B cell (primary cell): Measurements from ENCODE around the gene LRRC43. TPM values are rescaled to one million over a fixed set of nuclear protein-coding genes. Genes with fewer than 3 reads are reported as not detected.

Experiments used
- ATAC-seq: fragments of 200-7000 bp; cut with Tn5 transposase; one replicate; pipeline ENCODE4 v1.10.0; 2021; ENCODE audit warnings: low read depth, mild to moderate bottlenecking, moderate number of reproducible peaks, moderate library complexity
- CTCF ChIA-PET: fragments of 350-600 bp; sonication (Branson Sonifier 250); formaldehyde crosslinking; loops from one replicate; lab custom pipeline; 2021; ENCODE audit warnings: antibody characterized with exemption, inconsistent platforms; lab: Charles Lee
- POLR2A ChIA-PET: fragments of 350-600 bp; sonication (Branson Sonifier 250); formaldehyde crosslinking; loops from one replicate; lab custom pipeline; 2021; ENCODE audit warnings: antibody characterized with exemption; lab: Charles Lee
- DNase-seq: peaks from one replicate; pipeline ENCODE4 v3.0.0; 2013
- H2AFZ ChIP-seq: 2 replicates; pipeline ENCODE4 v1.6.1; 2012; ENCODE audit warnings: mild to moderate bottlenecking, low read depth, low read length; ENCODE audit not compliant: insufficient read depth, poor library complexity, severe bottlenecking
- H3K27ac ChIP-seq, 2 donors: 1 replicate in 1 of 2; 2 replicates in 1 of 2; pipeline ENCODE4 v1.5.1; 2012 to 2013; ENCODE audit warnings: low read length in 2 of 2, mild to moderate bottlenecking in 2 of 2, moderate library complexity in 1 of 2
- H3K27me3 ChIP-seq, 4 experiments: fragments of 200-600 bp in 1 of 4; sonication (generic) in 1 of 4; replicated peaks in 1 of 4; 1 replicate in 2 of 4; 2 replicates in 2 of 4; pipeline versions ENCODE4 v1.6.1 to v1.7.0; 2013 to 2016; ENCODE audit warnings: low read length in 3 of 4, mild to moderate bottlenecking in 2 of 4, mixed read lengths in 1 of 4, moderate library complexity in 1 of 4; ENCODE audit not compliant: insufficient read depth in 4 of 4, control insufficient read depth in 3 of 4; ENCODE audit errors: control extremely low read depth in 1 of 4
- H3K36me3 ChIP-seq, 2 experiments: replicated peaks in 1 of 2; 1 replicate in 1 of 2; 2 replicates in 1 of 2; pipeline versions ENCODE4 v1.6.1 to v1.7.1; 2013; ENCODE audit warnings: low read length in 1 of 2; ENCODE audit not compliant: insufficient read depth in 2 of 2, control insufficient read depth in 1 of 2; ENCODE audit errors: control extremely low read depth in 1 of 2, extremely low read depth in 1 of 2
- H3K4me1 ChIP-seq, 2 donors: fragments of 200-600 bp in 1 of 2; sonication (generic) in 1 of 2; 1 replicate in 1 of 2; 2 replicates in 1 of 2; pipeline versions ENCODE4 v1.5.1 to v1.6.1; 2013 to 2017; ENCODE audit warnings: low read length in 2 of 2; ENCODE audit not compliant: control insufficient read depth in 2 of 2, insufficient read depth in 2 of 2
- H3K4me2 ChIP-seq: replicated peaks from 2 replicates; pipeline ENCODE3; 2012; ENCODE audit warnings: mild to moderate bottlenecking, low read depth, low read length; ENCODE audit not compliant: poor library complexity, severe bottlenecking
- H3K4me3 ChIP-seq, 5 experiments: fragments of 200-600 bp in 1 of 5; sonication (generic) in 1 of 5; 1 replicate in 3 of 5; 2 replicates in 2 of 5; pipeline versions ENCODE4 v1.5.1 to v1.7.0; 2011 to 2016; ENCODE audit warnings: low read length in 4 of 5, mild to moderate bottlenecking in 4 of 5, low read depth in 2 of 5, control low read depth in 1 of 5, moderate library complexity in 1 of 5; ENCODE audit not compliant: insufficient read depth in 1 of 5; ENCODE audit errors: control extremely low read depth in 1 of 5, extremely low read depth in 1 of 5
- H3K79me2 ChIP-seq: fragments of 200-600 bp; sonication (generic); one replicate; pipeline ENCODE4 v1.6.0; 2016; ENCODE audit warnings: low read length; ENCODE audit not compliant: control insufficient read depth, insufficient read depth
- H3K9ac ChIP-seq: fragments of 200-600 bp; sonication (generic); 2 replicates; pipeline ENCODE4 v1.6.1; 2017; ENCODE audit warnings: mild to moderate bottlenecking, low read length, moderate library complexity
- H3K9me3 ChIP-seq, 3 donors: one replicate each; pipeline versions ENCODE4 v1.6.1 to v1.7.1; 2013; ENCODE audit warnings: low read length in 2 of 3; ENCODE audit not compliant: control insufficient read depth in 2 of 3, insufficient read depth in 1 of 3; ENCODE audit errors: control extremely low read depth in 1 of 3
- H4K20me1 ChIP-seq: 2 replicates; pipeline ENCODE4 v1.6.0; 2012; ENCODE audit warnings: mild to moderate bottlenecking, low read length; ENCODE audit not compliant: insufficient read depth, control insufficient read depth, poor library complexity, severe bottlenecking
- H3K27ac Mint-ChIP-seq: one replicate; pipeline ENCODE4 v1.8.0; 2021; ENCODE audit warnings: mixed read lengths
- H3K27me3 Mint-ChIP-seq: one replicate; pipeline ENCODE4 v1.8.0; 2021; ENCODE audit warnings: mixed read lengths
- H3K4me1 Mint-ChIP-seq: one replicate; pipeline ENCODE4 v1.8.0; 2021; ENCODE audit warnings: mixed read lengths
- H3K4me3 Mint-ChIP-seq: one replicate; pipeline ENCODE4 v1.8.0; 2021; ENCODE audit warnings: mixed read lengths
- H3K9me3 Mint-ChIP-seq: one replicate; pipeline ENCODE4 v1.8.0; 2022; ENCODE audit warnings: mixed read lengths; ENCODE audit not compliant: insufficient read depth
- CTCF ChIP-seq: fragments of 200-600 bp; IDR thresholded peaks from one replicate; pipeline ENCODE4 v1.8.0; 2022; ENCODE audit warnings: antibody characterized with exemption, mild to moderate bottlenecking
- EZH2 ChIP-seq: IDR thresholded peaks from 2 replicates; pipeline ENCODE4 v1.6.1; 2012; ENCODE audit warnings: borderline replicate concordance, low read depth, mild to moderate bottlenecking, moderate library complexity, low read length; ENCODE audit not compliant: insufficient read depth, poor library complexity, severe bottlenecking
- WGBS: methylation state at CpG from one replicate; pipeline ENCODE4 v1.1.5; 2013; ENCODE audit warnings: missing lambda C conversion rate; ENCODE audit not compliant: insufficient coverage; 5-methylcytosine and 5-hydroxymethylcytosine counted together
- intact Hi-C: fragments of 100-400 bp; cut with micrococcal nuclease; formaldehyde crosslinking; loops from one replicate; pipeline ENCODE4 v1.10.0; 2022
- polyA plus RNA-seq: library from polyadenylated mRNA; depleted of rRNA; stranded (reverse); fragments of >200 nt; gene quantifications from 2 replicates; pipeline ENCODE4 v1.2.3, GENCODE V29; 2012
- total RNA-seq, 2 donors: library from RNA; stranded (reverse); fragments of 120-200 nt in 1 of 2; gene quantifications; 1 replicate in 1 of 2; 2 replicates in 1 of 2; pipeline versions ENCODE4 v1.2.3 to v1.2.4, GENCODE V29; 2013 to 2022

Gene LRRC43
- total and polyA plus RNA-seq, 2 donors (not counting 1 experiment from before 2014, with no cell fraction given) = not detected

GRCh38 chr12:122226366-122227125 is 43.6 kb downstream of the LRRC43 start:
- CTCF ChIA-PET = interaction anchor here (0.6 kb wide), 1 partner anchor 335 kb away, joined by 3 read pairs; no protein-coding TSS in a partner anchor

More at GRCh38 chr12:122226366-122227125, 43.6 kb downstream of the LRRC43 start:
- peak overlapping the region; percentile 76 for H2AFZ ChIP-seq
- H3K9me3 ChIP-seq = no peaks in the 10 kb centered on the region
- no peak for TF ChIP-seq CTCF
- TF ChIP-seq EZH2 = no peak
- ATAC-seq (no peak), DNase-seq (no peak)
- intact Hi-C loops = loop anchor here (1.0 kb wide), 3 partner anchors 40 to 275 kb away; partner anchors contain the start of genes MLXIP and VPS33A
- Mint-ChIP-seq H3K27ac (peak overlapping the region; percentile 15), H3K4me3 (peak overlapping the region; percentile 94), H3K9me3 (no peaks in the 10 kb centered on the region), H3K27me3 (no peaks in the 10 kb centered on the region), H3K4me1 (peaks cover 34% of the 10 kb centered on the region)
- 9% methylated on average over 52 of the region's 55 CpGs for WGBS
- peak overlapping the region; percentile 23 to 66 (median 51) for H3K4me3 ChIP-seq
- H3K9ac ChIP-seq = peak overlapping the region; percentile 61
- H3K27ac ChIP-seq = peak overlapping the region in 1 of 2 donors; percentile 34
- peaks cover 39% of the 10 kb centered on the region for H3K79me2 ChIP-seq
- H3K4me1 ChIP-seq = peaks cover 19 to 21% of the 10 kb centered on the region in 2 donors
- POLR2A ChIA-PET = interaction anchor here (0.5 to 1.6 kb wide), 6 partner anchors 13 to 1541 kb away, joined by 3 to 10 read pairs (median 3); partner anchors contain the start of gene LRRC43
- peak overlapping the region; percentile 96 for H3K4me2 ChIP-seq
- H3K27me3 ChIP-seq = no peaks in the 10 kb centered on the region
- H3K36me3 ChIP-seq = peaks cover 0 to 40% of the 10 kb centered on the region in 2 experiments
- H4K20me1 ChIP-seq = peaks cover 18% of the 10 kb centered on the region
